GM19468 (cell line): ENCODE data around the gene ANKRD29.
"Not testable (repeated sequence)": the region's sequence is repeated elsewhere in the genome, so short reads cannot be mapped to it uniquely, and the experiment has no call there.

Experiments used
- ATAC-seq: cut with Tn5 transposase; IDR thresholded peaks from one replicate; pipeline ENCODE4 v1.9.1; 2021; ENCODE audit warnings: mild to moderate bottlenecking, moderate library complexity, moderate number of reproducible peaks; ENCODE audit not compliant: unreplicated experiment; ENCODE audit errors: extremely low read depth

The ANKRD29 gene

DNA sequence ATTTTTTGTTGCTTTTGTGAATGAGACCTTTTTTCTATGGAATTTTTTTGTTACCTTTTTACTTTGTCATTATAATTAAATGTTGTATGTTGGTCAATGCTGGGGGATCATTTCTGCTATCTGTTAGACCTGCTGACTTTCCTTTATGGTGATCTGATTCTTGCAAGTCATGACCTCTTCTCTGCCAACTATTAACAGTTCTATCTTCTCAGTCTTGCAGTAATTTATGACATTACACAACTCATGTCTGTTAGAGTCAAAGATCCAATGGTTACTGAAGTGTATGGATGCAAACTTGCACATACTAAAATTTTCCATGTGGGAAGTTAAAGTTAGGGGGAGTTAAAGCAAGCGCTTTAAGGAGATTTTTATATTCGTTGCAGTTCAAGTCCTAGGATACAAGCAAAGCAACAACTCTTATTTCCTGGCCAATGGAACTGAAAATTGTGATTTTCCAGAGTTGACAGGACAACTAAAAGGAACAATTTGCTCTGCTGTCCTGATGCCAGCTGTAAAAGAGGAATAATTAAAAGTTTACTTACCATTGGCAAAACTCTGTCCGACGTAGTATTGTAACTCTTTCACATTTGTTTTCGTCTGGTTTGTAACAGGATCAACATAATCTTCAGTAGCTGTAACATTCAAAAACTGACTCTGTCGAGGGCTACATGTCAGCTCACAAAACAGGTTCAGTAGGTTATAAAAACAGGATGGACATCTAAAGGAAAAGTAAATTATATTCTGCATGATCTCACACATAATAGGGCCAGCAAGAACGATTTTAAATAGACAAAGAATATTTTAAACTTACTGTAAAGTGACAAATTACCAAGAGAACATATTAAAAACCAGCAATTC is 94.2 kb downstream of the ANKRD29 start:
- ATAC-seq: no peak

DNA sequence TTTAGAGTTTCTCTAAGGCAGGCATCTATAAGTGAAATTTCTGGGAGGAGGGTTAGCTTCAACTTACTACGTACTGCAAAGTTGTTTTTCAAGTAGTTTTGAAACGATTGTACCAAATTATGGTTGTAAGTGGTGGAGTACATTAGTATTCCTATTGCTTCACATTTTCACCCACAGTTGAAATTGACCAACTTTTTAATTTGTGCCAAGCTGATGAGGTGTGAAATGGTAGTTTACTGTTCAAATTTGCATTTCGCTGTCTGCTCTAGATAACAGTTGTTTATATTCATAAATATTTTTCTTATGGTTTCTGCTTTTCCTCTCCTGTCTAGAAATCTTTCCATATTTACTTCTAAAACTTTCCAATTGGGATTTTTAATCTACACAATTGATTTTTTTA is 95.0 kb downstream of the ANKRD29 start:
- ATAC-seq: no peak

DNA sequence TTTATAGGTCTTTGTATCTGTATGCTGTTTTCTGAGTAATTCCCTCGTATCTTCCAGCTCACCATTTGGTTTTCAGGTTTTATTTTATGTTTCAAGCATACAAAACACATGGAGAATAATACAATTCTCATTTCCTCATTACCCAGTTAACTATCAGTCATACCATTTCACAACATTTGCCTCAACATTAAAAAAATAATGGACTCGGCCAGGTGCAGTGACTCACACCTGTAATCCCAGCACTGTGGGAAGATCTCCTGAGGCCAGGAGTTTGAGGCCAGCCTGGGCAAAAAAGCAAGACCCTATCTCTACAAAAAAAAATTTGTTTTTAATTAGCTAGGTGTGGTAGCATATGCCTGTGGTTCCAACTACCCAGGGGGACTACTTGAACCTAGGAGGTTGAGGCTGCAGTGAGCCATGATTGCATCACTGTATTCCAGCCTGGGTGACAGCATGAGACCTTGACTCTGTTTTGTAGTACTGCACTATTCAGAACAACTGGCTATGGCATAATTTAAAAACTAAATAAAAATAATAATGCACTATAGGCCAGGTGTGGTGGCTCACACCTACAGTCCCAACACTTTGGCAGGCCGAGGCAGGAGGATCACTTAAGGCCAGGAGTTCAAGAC is 96.7 kb downstream of the ANKRD29 start:
- ATAC-seq: no peak

DNA sequence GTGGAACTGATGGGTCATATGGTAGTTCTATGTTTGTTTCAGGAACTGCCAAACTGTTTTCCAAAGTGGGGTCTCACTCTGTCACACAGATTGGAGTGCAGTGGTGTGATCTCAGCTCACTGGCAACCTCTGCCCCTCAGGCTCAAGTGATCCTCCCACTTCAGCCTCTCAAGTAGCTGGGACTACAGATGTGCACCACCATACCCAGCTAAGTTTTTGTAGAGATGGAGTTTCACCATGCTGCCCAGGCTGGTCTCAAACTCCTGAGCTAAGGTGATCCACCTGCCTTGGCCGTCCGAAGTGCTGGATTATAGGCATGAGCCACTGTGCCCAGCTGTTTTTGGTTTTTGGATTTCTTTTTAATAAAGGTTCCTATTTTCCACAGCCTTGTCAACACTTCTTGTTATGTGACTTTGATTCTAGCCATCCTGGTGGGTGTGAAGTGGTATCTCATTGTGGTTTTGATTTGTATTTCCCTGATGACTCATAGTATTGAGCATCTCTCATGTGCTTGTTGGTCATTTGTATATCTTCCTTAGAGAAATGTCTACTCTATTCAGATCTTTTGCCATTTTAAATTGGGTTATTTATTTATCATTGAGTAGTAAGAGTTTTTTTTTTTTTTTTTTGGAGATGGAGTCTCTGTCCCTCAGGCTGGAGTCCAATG is 99.2 kb downstream of the ANKRD29 start:
- no peak for ATAC-seq

DNA sequence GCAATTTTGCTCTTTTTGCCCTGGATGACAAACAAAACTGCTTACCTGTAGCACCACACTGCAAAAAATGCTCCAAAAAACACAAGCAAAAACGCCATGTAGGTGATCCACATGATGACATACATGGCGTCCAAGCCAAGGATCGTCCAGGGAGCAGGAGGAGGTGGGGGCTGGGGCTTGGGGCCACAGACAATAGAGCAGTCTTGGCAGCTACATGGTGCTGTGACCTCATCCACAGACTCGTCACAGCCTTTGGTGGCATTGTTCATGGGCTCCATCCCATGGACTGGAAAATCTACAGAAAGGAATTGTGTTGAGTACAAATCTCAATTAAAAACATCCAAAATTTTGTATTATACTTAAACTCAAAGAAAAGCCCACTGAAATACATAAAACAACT is 102.5 kb downstream of the ANKRD29 start:
- no peak for ATAC-seq

DNA sequence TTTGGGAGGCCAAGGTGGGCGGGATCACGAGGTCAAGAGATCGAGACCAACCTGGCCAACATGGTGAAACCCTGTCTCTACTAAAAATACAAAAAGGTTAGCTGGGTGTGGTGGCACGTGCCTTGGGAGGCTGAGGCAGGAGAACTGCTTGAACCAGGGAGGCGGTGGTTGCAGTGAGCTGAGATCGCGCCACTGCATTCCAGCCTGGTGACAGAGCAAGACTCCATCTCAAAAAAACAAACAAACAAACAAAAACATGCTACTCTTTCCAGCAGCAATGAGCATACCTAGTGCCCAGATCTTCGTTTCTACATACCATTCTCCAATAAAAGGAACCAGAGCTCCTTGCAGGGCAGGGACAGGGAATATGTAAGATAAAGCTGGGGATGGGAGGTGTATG is 105.2 kb downstream of the ANKRD29 start:
- not testable (repeated sequence) for ATAC-seq

DNA sequence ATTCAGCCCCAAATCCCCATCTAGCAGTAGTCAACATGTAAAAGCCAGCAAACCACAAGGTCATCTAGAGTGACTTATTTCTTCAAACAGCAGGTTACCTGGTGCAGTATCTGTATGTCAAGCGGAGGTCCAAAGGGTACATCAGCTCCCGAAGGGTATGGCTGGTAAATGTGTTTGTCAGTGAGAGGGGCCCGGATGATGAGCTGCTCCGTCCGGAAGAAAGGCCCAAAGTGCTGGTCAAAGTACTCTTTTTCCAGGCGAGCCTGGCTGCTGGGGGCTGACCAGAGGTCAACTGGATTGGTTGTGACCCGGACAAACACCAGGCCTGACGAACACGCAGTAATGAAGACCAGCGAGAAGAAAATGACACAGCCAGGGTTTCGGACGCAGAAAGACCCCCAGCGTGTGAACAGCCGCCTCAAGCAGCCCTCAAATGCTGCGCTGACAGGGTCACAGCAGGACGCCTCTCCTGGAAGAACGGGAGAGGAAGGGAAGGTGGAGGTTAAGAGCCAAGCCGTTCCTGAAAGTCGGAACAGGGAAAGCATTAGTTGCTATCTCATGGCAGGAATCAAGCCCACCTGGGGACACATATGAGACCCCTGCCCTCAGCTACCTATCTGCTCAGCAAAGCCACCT is 106.4 kb downstream of the ANKRD29 start:
- ATAC-seq: no peak

DNA sequence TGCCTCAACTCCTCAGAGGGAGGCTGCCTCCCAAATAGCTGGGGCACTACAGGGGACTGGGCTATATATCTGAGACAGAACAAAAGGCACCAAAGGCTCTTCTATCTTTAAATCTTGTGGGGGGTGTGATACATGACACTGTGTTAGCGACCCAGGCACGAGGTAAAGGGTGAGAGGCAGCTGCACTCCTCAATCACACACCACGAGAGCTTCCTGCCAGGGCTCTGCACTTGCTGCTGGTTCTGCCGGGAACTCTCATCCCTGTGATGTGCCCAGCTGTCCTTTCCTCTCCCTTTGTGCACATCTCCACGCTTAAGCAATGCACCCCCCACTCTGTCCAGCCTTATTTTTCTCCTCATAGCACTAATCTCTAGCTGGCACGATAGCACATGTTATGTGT is 108.8 kb downstream of the ANKRD29 start:
- no peak for ATAC-seq

DNA sequence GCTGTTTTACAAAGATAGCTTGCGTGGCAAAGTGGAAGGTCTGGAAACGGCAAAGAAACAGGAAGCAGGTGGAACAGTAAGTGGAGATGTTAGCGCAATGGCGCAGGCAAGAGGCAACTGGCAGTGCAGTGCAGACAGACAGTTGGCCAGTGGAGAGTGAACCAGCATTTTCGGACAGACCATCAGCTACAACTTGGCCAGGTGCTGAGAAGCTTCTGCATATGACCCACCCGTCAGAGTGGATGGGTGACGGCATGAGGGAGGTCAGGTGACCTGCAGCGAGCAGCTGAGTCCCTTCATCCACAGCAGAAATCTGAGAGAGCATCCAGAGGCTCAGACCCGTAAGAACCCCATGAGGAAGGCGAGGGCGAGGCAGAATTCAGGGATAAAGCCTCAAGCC is 110.2 kb downstream of the ANKRD29 start:
- no peak for ATAC-seq

DNA sequence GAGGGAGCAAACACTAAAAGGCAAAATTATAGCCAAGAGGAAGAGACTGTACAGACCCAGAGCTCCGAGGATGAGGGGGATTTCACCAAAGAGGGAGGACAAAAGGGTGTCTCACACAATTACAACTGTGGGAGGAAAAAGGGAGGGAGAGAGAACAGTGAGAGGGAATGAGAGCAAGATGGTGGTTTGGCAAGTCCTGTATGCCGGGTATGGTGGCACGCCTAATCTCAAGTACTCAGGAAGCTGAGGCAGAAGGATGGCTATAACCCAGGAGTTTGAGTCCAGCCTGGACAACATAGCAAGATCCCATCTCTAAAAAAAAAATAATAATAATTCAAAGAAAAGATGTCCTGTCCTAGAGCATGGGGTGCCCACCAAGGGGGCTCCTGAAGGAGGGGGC is 110.7 kb downstream of the ANKRD29 start:
- no peak for ATAC-seq

DNA sequence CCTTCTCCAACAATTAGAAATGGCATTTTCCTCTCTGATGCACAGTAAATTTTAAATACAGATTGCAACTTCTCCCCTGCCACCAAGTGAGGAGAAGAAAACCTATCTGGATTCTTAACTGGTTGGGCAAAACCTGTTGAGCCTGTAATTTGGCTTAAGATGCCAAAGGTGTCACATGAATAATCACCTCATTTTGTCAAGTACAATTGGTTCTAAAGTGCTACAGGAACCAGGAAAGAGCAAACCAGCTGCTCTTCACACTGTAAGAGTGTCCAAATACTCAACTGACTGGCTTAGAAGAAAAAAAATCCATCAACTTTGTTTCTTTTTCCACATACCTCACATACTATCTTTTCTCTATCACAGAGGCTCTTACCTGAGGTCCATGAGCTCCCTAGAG is 111.8 kb downstream of the ANKRD29 start:
- ATAC-seq: no peak
